ENCODE measurements around the gene FKBP1B.

Gene FKBP1B

DNA sequence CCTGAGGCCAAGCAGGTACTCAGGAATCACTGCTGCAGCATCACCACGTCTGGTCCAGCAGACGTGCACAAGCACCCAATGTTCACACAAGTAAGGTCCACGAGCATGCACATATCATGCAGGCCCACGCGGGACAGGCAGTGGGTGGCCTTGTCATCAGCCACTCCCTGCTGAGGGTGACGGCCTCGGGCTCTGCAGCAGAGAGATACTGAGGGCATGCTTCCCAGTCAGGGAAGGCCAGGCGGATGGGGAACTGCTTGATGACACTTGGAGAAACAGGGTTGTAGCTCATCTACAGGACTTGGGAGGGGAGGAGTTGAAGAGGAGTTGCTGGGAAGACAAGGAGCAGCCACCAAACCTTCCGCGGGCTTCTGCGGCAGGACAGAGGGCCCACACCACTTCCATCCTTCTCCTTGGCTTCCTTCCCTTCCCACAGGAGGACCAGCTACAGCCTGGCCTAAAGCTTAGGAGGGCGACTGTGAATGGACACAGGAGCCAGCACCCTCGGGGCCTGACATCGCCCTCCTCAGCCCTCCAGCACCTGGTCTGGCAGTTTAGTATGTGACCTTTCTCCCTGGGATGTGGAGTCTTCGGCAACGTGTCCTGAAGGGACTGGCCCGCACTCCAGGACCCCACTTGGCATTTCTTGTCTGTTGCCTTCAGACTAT lies 24.4 kb upstream of the FKBP1B start:
- TF ChIP-seq TCF4 (CRISPR knock-in tag; IDR thresholded peaks at IDR 0.05; ENCODE audit: borderline replicate concordance) = no peak
- TF ChIP-seq SNAI2 (CRISPR knock-in tag; IDR thresholded peaks at IDR 0.05) = no peak
- TF ChIP-seq, protein P1, sequence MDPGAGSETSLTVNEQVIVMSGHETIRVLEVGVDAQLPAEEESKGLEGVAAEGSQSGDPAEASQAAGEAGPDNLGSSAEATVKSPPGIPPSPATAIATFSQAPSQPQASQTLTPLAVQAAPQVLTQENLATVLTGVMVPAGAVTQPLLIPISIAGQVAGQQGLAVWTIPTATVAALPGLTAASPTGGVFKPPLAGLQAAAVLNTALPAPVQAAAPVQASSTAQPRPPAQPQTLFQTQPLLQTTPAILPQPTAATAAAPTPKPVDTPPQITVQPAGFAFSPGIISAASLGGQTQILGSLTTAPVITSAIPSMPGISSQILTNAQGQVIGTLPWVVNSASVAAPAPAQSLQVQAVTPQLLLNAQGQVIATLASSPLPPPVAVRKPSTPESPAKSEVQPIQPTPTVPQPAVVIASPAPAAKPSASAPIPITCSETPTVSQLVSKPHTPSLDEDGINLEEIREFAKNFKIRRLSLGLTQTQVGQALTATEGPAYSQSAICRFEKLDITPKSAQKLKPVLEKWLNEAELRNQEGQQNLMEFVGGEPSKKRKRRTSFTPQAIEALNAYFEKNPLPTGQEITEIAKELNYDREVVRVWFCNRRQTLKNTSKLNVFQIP (CRISPR knock-in tag; IDR thresholded peaks at IDR 0.05; ENCODE audit: borderline replicate concordance, low read depth) = no peak
- TF ChIP-seq ESRRG (CRISPR knock-in tag; IDR thresholded peaks at IDR 0.05) = no peak
- no peak for TF ChIP-seq ZFP3 (CRISPR knock-in tag; IDR thresholded peaks at IDR 0.05)
- TF ChIP-seq BACH2 (CRISPR knock-in tag; IDR thresholded peaks at IDR 0.05; ENCODE audit: borderline replicate concordance) = no peak
- no peak for TF ChIP-seq ZC3H10 (CRISPR knock-in tag; IDR thresholded peaks at IDR 0.05)
- TF ChIP-seq, protein P2, sequence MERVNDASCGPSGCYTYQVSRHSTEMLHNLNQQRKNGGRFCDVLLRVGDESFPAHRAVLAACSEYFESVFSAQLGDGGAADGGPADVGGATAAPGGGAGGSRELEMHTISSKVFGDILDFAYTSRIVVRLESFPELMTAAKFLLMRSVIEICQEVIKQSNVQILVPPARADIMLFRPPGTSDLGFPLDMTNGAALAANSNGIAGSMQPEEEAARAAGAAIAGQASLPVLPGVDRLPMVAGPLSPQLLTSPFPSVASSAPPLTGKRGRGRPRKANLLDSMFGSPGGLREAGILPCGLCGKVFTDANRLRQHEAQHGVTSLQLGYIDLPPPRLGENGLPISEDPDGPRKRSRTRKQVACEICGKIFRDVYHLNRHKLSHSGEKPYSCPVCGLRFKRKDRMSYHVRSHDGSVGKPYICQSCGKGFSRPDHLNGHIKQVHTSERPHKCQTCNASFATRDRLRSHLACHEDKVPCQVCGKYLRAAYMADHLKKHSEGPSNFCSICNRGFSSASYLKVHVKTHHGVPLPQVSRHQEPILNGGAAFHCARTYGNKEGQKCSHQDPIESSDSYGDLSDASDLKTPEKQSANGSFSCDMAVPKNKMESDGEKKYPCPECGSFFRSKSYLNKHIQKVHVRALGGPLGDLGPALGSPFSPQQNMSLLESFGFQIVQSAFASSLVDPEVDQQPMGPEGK (CRISPR knock-in tag; IDR thresholded peaks at IDR 0.05; ENCODE audit: borderline replicate concordance) = no peak
- TF ChIP-seq PPARA (CRISPR knock-in tag; IDR thresholded peaks at IDR 0.05; ENCODE audit: borderline replicate concordance) = no peak
- TF ChIP-seq ARNTL (CRISPR knock-in tag; IDR thresholded peaks at IDR 0.05; ENCODE audit: borderline replicate concordance, low read depth) = no peak
- TF ChIP-seq, protein P3, sequence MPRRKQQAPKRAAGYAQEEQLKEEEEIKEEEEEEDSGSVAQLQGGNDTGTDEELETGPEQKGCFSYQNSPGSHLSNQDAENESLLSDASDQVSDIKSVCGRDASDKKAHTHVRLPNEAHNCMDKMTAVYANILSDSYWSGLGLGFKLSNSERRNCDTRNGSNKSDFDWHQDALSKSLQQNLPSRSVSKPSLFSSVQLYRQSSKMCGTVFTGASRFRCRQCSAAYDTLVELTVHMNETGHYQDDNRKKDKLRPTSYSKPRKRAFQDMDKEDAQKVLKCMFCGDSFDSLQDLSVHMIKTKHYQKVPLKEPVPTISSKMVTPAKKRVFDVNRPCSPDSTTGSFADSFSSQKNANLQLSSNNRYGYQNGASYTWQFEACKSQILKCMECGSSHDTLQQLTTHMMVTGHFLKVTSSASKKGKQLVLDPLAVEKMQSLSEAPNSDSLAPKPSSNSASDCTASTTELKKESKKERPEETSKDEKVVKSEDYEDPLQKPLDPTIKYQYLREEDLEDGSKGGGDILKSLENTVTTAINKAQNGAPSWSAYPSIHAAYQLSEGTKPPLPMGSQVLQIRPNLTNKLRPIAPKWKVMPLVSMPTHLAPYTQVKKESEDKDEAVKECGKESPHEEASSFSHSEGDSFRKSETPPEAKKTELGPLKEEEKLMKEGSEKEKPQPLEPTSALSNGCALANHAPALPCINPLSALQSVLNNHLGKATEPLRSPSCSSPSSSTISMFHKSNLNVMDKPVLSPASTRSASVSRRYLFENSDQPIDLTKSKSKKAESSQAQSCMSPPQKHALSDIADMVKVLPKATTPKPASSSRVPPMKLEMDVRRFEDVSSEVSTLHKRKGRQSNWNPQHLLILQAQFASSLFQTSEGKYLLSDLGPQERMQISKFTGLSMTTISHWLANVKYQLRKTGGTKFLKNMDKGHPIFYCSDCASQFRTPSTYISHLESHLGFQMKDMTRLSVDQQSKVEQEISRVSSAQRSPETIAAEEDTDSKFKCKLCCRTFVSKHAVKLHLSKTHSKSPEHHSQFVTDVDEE (CRISPR knock-in tag; IDR thresholded peaks at IDR 0.05) = no peak
- TF ChIP-seq, protein P4, sequence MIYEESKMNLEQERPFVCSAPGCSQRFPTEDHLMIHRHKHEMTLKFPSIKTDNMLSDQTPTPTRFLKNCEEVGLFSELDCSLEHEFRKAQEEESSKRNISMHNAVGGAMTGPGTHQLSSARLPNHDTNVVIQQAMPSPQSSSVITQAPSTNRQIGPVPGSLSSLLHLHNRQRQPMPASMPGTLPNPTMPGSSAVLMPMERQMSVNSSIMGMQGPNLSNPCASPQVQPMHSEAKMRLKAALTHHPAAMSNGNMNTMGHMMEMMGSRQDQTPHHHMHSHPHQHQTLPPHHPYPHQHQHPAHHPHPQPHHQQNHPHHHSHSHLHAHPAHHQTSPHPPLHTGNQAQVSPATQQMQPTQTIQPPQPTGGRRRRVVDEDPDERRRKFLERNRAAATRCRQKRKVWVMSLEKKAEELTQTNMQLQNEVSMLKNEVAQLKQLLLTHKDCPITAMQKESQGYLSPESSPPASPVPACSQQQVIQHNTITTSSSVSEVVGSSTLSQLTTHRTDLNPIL (CRISPR knock-in tag; IDR thresholded peaks at IDR 0.05; ENCODE audit: low read depth) = no peak
- TF ChIP-seq ZNF565 (CRISPR knock-in tag; conservative IDR thresholded peaks at IDR 0.05; ENCODE audit: low read depth) = no peak
- no peak for TF ChIP-seq ZNF70 (CRISPR knock-in tag; IDR thresholded peaks at IDR 0.05)

DNA sequence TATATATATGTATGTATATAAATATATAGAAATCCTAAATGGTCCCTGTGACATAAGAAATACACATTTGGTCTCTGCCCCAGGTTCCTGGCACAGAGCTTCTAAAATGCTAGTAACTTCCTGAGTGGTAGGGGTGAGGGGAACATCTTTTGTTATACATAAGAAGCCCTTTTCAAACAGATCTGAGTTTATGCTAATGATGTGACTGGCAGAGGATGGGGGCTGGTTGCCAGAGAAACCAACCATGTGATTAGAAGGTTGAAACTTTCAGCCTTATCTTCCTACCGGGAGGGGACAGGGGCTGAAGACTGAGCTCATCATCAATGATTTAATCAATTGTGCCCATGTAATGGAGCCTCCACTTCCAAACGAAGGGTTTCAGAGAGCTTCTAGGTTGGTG lies 23.3 kb upstream of the FKBP1B start:
- no peak for ATAC-seq
- TF ChIP-seq ZFP30 (CRISPR knock-in tag; IDR thresholded peaks at IDR 0.05) = no peak
- TF ChIP-seq BACH2 (CRISPR knock-in tag; IDR thresholded peaks at IDR 0.05; ENCODE audit: borderline replicate concordance) = no peak
- no peak for TF ChIP-seq ZNF70 (CRISPR knock-in tag; IDR thresholded peaks at IDR 0.05)
- TF ChIP-seq SNAI2 (CRISPR knock-in tag; IDR thresholded peaks at IDR 0.05) = no peak
- TF ChIP-seq, protein P1 (CRISPR knock-in tag; IDR thresholded peaks at IDR 0.05; ENCODE audit: borderline replicate concordance, low read depth) = no peak
- TF ChIP-seq, protein P5, sequence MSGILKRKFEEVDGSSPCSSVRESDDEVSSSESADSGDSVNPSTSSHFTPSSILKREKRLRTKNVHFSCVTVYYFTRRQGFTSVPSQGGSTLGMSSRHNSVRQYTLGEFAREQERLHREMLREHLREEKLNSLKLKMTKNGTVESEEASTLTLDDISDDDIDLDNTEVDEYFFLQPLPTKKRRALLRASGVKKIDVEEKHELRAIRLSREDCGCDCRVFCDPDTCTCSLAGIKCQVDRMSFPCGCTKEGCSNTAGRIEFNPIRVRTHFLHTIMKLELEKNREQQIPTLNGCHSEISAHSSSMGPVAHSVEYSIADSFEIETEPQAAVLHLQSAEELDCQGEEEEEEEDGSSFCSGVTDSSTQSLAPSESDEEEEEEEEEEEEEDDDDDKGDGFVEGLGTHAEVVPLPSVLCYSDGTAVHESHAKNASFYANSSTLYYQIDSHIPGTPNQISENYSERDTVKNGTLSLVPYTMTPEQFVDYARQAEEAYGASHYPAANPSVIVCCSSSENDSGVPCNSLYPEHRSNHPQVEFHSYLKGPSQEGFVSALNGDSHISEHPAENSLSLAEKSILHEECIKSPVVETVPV (CRISPR knock-in tag; IDR thresholded peaks at IDR 0.05) = no peak

More for the DNA sequence above, 24.4 kb upstream of the FKBP1B start:
- no peak for ATAC-seq

DNA sequence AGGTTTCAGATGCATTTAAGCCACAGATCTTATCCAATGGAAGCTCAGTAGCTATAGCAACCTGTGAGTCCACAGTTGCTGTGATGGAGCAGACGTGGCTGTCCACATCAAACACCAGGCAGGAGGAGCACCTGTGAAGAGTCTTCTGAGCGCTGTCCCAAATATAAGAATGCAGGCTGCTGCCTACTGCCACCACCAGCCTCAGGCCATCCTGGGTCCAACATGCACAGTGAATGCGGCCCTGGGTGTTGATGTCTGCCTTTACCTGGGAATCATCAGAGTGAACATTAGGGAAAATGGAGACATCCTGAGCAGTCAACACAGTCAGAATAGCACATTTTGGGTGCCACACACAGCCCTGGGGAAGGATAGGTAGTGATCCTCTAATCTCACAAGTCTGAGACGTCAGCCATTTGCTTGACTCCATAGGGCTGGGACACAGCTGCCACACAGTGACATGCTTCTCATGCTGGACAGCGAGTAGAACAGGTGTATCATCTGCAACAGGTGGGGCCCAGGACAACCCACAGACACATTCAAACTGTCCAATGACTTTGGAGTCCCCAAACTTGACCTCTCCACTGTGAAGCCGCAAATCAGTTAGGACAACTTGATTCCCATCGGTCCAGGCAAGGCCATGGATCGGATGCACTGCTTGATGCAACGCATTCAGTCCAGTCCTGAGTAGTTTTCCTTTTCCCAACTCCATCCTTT lies 10.6 kb upstream of the FKBP1B start:
- ATAC-seq = no peak
- TF ChIP-seq ZFP3 (CRISPR knock-in tag; IDR thresholded peaks at IDR 0.05) (no peak), TOX (CRISPR knock-in tag; IDR thresholded peaks at IDR 0.05; ENCODE audit: borderline replicate concordance) (no peak), SNAI2 (CRISPR knock-in tag; IDR thresholded peaks at IDR 0.05) (no peak), RARB (CRISPR knock-in tag; IDR thresholded peaks at IDR 0.05) (no peak), ZNF70 (CRISPR knock-in tag; IDR thresholded peaks at IDR 0.05) (no peak), ZC3H10 (CRISPR knock-in tag; IDR thresholded peaks at IDR 0.05) (no peak), ESRRG (CRISPR knock-in tag; IDR thresholded peaks at IDR 0.05) (no peak), TCF4 (CRISPR knock-in tag; IDR thresholded peaks at IDR 0.05; ENCODE audit: borderline replicate concordance) (no peak), CSDC2 (CRISPR knock-in tag; IDR thresholded peaks at IDR 0.05) (no peak), ISL1 (CRISPR knock-in tag; IDR thresholded peaks at IDR 0.05) (no peak), PPARA (CRISPR knock-in tag; IDR thresholded peaks at IDR 0.05; ENCODE audit: borderline replicate concordance) (no peak)
- TF ChIP-seq, protein P1 (CRISPR knock-in tag; IDR thresholded peaks at IDR 0.05; ENCODE audit: borderline replicate concordance, low read depth) = no peak
- TF ChIP-seq, protein P2 (CRISPR knock-in tag; IDR thresholded peaks at IDR 0.05; ENCODE audit: borderline replicate concordance) = no peak
